ENCODE data around the gene AKAP9.
"Not testable (repeated sequence)": the region's sequence is repeated elsewhere in the genome, so short reads cannot be mapped to it uniquely, and the experiment has no call there.

The AKAP9 gene

DNA sequence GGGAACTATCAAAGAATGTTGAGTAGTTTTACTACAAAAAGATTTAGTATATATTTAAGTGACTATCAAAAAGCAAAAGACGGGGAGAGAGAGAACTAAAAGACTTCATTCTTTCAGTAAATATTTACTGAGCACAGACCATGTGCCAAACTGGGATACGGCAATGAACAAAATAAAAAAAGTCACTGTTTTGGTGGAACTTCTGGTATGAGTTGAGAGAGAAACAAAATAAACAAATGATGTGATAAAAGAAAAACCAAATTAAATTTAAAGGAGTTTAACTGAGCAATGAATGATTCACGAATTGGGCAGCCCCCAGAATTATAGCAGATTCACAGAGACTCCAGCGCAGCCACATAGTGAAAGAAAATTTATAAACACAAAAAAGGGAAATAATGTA, 17.8 kb upstream of the AKAP9 start:
- Mint-ChIP-seq H3K27me3 (ENCODE audit: low read depth) (peaks cover 25% of the 10 kb centered on the region), H3K36me3 (ENCODE audit: low read depth) (no peaks in the 10 kb centered on the region), H3K4me3 (no peak overlapping the region), H3K9me3 (no peaks in the 10 kb centered on the region), H3K4me1 (ENCODE audit: low read depth) (no peaks in the 10 kb centered on the region), H3K27ac (no peak overlapping the region)

DNA sequence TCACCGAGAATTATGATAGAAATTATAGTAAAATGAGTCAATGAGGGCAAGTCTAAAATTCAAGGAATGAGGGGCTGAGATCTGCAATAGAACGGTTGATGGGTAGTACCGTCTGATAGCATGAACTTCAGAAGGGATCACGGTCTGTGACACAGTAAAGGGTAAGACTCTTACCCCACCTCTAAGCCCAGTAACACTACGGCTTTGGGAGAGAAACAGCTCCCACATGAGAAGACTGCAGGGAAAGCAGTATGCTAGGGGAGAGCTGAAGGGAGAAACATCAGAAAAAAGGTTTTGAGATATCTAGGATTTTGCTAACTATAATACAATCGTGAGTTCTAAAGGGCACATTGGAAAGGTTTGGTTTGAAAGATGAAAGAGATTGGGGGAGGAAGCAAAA, 12.8 kb upstream of the AKAP9 start:
- Mint-ChIP-seq H3K4me1 (ENCODE audit: low read depth) (no peaks in the 10 kb centered on the region), H3K27me3 (ENCODE audit: low read depth) (peaks cover 22% of the 10 kb centered on the region), H3K27ac (no peak overlapping the region), H3K4me3 (no peak overlapping the region), H3K9me3 (no peaks in the 10 kb centered on the region), H3K36me3 (ENCODE audit: low read depth) (no peaks in the 10 kb centered on the region)

DNA sequence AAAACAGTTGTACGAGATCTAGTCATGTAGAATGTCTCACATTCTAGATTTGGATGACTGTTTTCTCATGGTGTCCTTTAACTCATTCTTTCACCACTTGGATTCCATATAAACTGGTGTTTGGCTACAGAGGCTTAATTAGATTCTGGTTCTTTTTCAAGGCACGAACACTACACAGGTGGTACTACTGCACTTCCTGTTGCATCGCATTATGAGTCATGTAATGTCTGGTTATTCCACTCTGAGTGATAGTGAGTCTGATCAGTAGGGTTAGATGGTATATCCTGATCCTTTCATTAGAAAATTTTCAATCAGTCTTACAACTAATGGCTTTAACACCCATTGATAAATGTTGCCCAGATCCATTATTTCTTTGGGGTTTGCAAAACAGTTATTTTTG, 11.2 kb upstream of the AKAP9 start:
- H3K27ac Mint-ChIP-seq = no peak overlapping the region
- H3K4me1 Mint-ChIP-seq (ENCODE audit: low read depth) = no peaks in the 10 kb centered on the region
- H3K27me3 Mint-ChIP-seq (ENCODE audit: low read depth) = peaks cover 31% of the 10 kb centered on the region
- no peaks in the 10 kb centered on the region for H3K36me3 Mint-ChIP-seq (ENCODE audit: low read depth)
- no peak overlapping the region for H3K4me3 Mint-ChIP-seq
- H3K9me3 Mint-ChIP-seq = no peaks in the 10 kb centered on the region

DNA sequence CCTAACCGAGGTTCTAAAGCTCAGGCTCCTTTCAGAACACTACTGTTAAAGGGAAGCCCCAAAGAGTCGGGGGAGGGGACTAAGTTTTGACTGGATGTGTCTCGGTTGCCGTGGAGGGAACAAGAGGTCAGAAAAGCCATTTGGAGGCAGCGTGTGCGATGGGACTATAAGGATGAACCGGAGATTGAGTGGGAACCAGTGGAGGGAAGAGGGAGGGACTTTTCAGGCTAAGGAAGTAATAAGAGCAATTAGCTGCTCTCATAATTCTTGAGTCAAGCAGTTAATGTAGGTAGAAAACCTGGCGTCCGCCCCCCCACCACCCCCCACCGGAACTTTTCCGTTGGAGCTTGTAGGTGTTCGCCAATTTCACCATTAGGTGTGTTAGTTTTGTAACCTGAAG, 491 bp upstream of the AKAP9 start:
- H3K4me1 Mint-ChIP-seq (ENCODE audit: low read depth) = peaks cover 22% of the 10 kb centered on the region
- peak overlapping the region; percentile 94 for H3K4me3 Mint-ChIP-seq
- H3K27me3 Mint-ChIP-seq (ENCODE audit: low read depth) = peaks cover 3% of the 10 kb centered on the region
- H3K9me3 Mint-ChIP-seq = no peaks in the 10 kb centered on the region
- peak overlapping the region; percentile 95 for H3K27ac Mint-ChIP-seq
- H3K36me3 Mint-ChIP-seq (ENCODE audit: low read depth) = peaks cover 3% of the 10 kb centered on the region

DNA sequence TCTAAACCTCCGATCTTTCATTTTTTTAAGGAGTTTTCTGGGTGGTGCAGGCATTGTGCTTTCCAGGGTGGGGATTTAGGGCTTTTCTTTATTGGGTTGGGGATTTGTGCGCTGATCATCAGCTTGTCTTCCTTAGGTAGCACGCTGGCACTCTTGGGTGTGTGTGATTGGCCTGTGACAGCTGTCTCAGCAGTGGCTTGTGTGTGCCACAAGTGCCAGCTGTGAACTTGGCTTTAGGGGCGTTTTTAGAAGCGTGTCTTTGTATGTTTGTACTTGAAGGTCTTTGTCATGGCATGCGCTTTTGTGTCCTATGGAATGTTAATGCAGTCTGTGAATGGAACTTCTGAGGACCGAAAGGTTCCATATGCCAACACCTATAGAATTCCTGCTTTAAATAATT, 788 bp downstream of the AKAP9 start:
- Mint-ChIP-seq H3K9me3 (no peaks in the 10 kb centered on the region), H3K4me3 (peak overlapping the region; percentile 94), H3K27me3 (ENCODE audit: low read depth) (peaks cover 3% of the 10 kb centered on the region), H3K27ac (peak overlapping the region; percentile 93), H3K36me3 (ENCODE audit: low read depth) (peaks cover 3% of the 10 kb centered on the region), H3K4me1 (ENCODE audit: low read depth) (peaks cover 23% of the 10 kb centered on the region)

DNA sequence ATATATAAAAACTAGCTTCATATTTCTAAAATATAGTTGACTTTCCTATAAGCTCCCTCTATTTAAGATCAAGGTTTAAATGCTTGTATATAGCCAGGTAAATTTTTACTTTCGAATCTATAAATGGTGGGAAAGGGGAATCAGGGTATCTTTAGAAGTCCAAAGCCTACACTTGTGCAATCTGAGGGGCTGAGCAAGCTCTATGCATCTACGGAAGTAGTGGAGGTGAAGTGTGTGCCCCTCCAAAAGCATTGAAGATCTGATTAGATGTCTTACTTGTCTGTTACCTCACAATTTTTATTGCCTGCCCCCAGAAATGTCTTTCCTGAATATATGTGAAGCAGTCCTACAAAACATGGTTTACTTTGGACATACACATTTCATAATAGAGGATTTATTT, 1.6 kb downstream of the AKAP9 start:
- peaks cover 25% of the 10 kb centered on the region for H3K4me1 Mint-ChIP-seq (ENCODE audit: low read depth)
- H3K27me3 Mint-ChIP-seq (ENCODE audit: low read depth) = peaks cover 3% of the 10 kb centered on the region
- H3K36me3 Mint-ChIP-seq (ENCODE audit: low read depth) = peaks cover 6% of the 10 kb centered on the region
- peak overlapping the region; percentile 94 for H3K4me3 Mint-ChIP-seq
- H3K27ac Mint-ChIP-seq = peak overlapping the region; percentile 93
- H3K9me3 Mint-ChIP-seq = no peaks in the 10 kb centered on the region

DNA sequence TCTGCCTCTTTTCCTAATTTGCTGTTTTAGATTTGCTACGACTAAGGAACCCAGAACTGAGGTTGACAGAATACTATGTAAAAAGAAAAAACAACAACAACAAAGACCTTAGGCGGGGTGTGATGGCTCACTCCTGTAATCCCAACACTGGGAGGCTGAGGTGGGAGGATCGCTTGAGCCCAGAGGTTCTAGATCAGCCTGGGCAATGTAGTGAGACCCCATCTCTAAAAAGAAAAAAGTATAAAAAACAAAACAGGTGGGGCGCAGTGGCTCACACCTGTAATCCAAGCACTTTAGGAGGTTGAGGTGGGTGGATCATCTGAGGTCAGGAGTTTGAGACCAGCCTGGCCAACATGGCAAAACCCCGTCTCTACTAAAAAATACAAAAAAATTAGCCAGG, 4.3 kb downstream of the AKAP9 start:
- not testable (repeated sequence) for H3K9me3 Mint-ChIP-seq; H3K27ac Mint-ChIP-seq; H3K36me3 Mint-ChIP-seq (ENCODE audit: low read depth); H3K4me3 Mint-ChIP-seq; H3K27me3 Mint-ChIP-seq (ENCODE audit: low read depth)
- peaks cover 25% of the 10 kb centered on the region for H3K4me1 Mint-ChIP-seq (ENCODE audit: low read depth)

DNA sequence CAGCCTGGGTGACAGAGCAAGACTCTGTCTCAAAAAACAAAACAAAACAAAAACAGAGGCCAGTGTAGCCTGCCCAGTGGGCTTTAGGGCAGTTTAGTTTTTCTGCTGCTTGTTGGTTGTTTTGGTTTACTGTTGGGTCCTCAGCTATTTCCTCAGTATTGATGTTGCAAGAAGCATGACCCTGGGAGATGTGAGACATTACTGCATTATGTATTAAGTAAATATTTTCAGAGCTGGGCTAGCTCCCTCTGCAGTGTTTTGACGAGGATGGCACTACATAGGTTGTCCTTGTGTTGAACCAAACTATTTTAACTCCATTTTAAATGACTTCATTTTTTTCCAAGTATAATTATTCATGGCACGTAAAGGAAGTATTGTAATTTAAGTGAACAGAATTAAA, 4.8 kb downstream of the AKAP9 start:
- H3K36me3 Mint-ChIP-seq (ENCODE audit: low read depth) = peaks cover 9% of the 10 kb centered on the region
- peak overlapping the region; percentile 24 for H3K27ac Mint-ChIP-seq
- no peaks in the 10 kb centered on the region for H3K27me3 Mint-ChIP-seq (ENCODE audit: low read depth)
- H3K9me3 Mint-ChIP-seq = no peaks in the 10 kb centered on the region
- H3K4me1 Mint-ChIP-seq (ENCODE audit: low read depth) = peaks cover 22% of the 10 kb centered on the region
- no peak overlapping the region for H3K4me3 Mint-ChIP-seq

DNA sequence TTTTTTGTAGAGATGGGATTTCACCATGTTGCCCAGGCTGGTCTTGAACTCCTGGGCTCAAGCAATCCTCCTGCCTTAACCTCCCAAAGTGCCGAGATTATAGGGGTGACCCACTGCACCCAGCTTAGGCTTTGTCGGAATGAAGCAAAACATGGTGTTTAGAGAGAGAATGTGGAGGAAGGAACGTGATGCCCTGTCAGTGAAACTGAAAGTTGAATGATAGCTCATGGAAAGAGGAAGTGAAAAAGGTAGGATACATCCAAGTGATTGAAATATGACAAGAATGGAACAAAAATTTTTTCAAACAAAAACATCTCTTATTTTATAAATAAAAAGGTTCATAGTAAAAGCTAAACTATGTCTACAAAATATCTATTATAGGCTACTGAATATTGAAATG, 5.9 kb downstream of the AKAP9 start:
- Mint-ChIP-seq H3K36me3 (ENCODE audit: low read depth) (peaks cover 6% of the 10 kb centered on the region), H3K4me3 (no peak overlapping the region), H3K27ac (no peak overlapping the region), H3K4me1 (ENCODE audit: low read depth) (peaks cover 19% of the 10 kb centered on the region), H3K27me3 (ENCODE audit: low read depth) (no peaks in the 10 kb centered on the region), H3K9me3 (no peaks in the 10 kb centered on the region)

DNA sequence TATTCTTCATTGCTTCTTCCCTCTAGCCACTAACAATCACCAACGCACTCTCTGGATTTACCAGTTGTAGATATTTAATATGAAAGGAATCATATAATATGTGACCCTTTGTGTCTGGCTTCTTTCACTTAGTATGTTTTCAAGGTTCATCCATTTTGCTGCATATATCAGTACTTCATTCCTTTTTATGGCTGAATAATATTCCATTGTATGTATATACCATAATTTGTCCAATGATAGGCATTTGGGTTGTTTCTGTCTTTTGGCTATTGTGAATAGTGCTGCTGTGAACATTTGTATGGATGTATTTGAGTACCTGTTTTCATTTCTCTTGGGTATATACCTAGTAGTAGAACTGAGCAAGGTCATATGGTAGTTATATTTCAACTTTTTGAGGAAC, 7.3 kb downstream of the AKAP9 start:
- Mint-ChIP-seq H3K9me3 (no peaks in the 10 kb centered on the region), H3K27me3 (ENCODE audit: low read depth) (no peaks in the 10 kb centered on the region), H3K27ac (no peak overlapping the region), H3K4me3 (no peak overlapping the region), H3K36me3 (ENCODE audit: low read depth) (peaks cover 6% of the 10 kb centered on the region), H3K4me1 (ENCODE audit: low read depth) (peaks cover 11% of the 10 kb centered on the region)

DNA sequence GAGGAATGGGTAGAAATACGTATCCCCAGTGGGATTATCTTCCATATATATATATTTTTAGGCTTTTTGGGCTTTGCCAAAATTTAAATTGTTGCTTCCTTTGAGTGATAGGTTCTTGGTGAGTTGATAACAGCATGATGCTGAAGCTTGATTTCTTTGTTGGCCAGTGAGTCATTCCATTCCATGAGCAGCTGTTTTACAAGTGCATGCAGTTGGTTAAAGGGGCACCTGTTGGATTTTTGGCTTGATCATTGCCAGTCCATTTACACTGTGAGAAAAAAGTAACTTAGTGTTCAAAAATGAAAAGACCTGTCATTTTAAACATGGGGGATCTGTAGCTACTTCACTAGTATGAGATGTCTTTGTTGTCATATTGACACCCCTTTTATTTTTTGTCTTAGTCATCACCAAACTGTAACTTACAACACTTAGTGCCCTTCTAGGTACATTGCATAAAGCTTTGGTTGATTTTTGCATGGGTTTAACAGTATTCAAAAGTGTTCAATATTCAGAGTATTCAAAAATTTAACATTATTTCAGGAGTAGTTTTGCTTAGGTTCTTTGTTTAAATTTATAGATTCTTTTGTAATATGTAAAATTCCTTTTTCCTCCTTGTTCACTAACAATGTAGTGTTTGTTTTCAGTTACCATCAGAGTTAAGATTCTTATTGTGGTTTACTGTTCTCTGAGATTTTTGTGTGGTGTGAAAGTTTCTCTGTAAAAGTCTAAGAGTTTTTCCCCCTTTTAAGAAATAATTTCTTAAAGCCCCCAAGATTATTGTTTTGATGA, 8.8 kb downstream of the AKAP9 start:
- no peak overlapping the region for H3K4me3 Mint-ChIP-seq
- H3K27me3 Mint-ChIP-seq (ENCODE audit: low read depth) = no peaks in the 10 kb centered on the region
- no peaks in the 10 kb centered on the region for H3K9me3 Mint-ChIP-seq
- no peak overlapping the region for H3K27ac Mint-ChIP-seq
- peaks cover 6% of the 10 kb centered on the region for H3K36me3 Mint-ChIP-seq (ENCODE audit: low read depth)
- H3K4me1 Mint-ChIP-seq (ENCODE audit: low read depth) = peaks cover 12% of the 10 kb centered on the region

DNA sequence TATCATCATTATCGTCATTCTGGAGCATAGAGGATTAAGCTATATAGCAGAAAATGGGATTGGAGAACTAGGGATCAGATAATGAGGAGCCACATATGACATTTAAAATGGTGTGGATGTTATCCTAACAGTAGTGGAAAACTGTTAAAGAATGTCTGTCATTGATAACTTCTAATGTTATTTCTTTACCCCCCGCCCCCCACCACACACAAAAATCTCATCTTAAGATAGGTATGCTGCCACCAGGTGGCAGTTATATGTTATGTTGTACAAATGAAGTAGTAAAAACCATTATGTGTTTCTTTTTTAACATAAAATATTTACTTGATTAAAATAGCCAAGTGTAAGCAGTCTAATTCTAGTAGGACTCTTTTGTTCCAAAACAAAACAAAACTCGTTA, 13.0 kb downstream of the AKAP9 start:
- Mint-ChIP-seq H3K27me3 (ENCODE audit: low read depth) (no peaks in the 10 kb centered on the region), H3K4me3 (no peak overlapping the region), H3K9me3 (no peaks in the 10 kb centered on the region), H3K4me1 (ENCODE audit: low read depth) (peaks cover 9% of the 10 kb centered on the region), H3K36me3 (ENCODE audit: low read depth) (no peaks in the 10 kb centered on the region), H3K27ac (no peak overlapping the region)

DNA sequence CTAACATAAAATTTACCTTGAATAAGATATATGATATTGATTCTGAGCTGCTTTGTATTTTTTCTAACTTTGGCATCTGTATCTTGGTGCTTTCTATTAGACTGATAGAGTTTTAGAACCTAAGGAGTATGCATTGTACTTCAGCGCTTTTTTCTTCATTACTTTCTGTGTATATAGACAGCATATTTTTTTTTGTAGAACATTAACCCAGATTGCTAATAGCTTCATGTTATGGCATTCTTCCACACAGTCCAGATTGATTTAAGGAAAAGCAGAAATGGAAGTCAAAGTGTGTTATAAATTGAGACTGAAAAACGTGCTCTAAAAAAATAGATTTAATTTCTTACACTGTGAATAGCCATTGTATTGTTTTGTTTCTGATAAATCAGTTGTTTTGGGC, 15.8 kb downstream of the AKAP9 start:
- not testable (repeated sequence) for H3K36me3 Mint-ChIP-seq (ENCODE audit: low read depth); H3K4me1 Mint-ChIP-seq (ENCODE audit: low read depth); H3K9me3 Mint-ChIP-seq

DNA sequence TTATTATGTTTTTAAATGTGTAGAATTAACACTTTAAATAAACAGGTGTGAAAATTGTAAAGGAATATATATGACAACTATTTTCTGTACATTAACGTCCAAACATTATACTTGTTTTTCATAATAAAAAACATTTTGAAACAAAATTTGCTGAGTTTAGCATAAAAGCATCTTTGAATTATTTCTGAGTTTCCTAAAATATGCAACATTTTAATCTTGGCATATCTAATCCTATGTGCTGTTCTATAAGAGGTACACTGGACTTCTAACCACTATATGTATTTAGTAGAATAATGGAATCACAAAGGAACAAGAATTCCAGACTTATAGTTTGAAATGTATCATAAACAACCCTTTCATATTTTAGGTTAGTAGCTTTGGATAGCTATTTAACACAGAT, 16.6 kb downstream of the AKAP9 start:
- Mint-ChIP-seq H3K4me1 (ENCODE audit: low read depth) (peaks cover 3% of the 10 kb centered on the region), H3K36me3 (ENCODE audit: low read depth) (no peaks in the 10 kb centered on the region), H3K9me3 (no peaks in the 10 kb centered on the region), H3K4me3 (no peak overlapping the region), H3K27ac (no peak overlapping the region), H3K27me3 (ENCODE audit: low read depth) (no peaks in the 10 kb centered on the region)

More for the DNA sequence above, 15.8 kb downstream of the AKAP9 start:
- not testable (repeated sequence) for H3K4me3 Mint-ChIP-seq; H3K27ac Mint-ChIP-seq; H3K27me3 Mint-ChIP-seq (ENCODE audit: low read depth)

DNA sequence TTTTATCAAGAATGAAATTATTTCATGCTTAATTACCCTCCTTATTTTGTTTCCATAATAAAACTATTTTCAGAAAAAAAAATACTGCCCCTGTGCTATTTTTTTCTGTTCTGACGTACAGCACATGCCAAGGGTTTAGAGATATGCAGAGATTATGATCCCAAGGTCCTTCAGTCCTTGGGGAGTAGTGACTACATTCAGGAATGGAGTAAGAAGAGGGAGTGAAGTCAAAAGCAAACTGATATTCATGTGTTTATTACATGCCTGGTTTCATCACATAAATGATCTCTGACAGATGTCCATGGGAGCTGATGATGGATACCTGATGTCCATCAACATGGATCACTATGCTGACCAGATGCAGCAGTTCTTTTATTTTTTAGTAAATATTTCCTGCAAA, 17.2 kb downstream of the AKAP9 start:
- H3K36me3 Mint-ChIP-seq (ENCODE audit: low read depth) = no peaks in the 10 kb centered on the region
- no peak overlapping the region for H3K4me3 Mint-ChIP-seq
- H3K27me3 Mint-ChIP-seq (ENCODE audit: low read depth) = no peaks in the 10 kb centered on the region
- H3K9me3 Mint-ChIP-seq = no peaks in the 10 kb centered on the region
- peaks cover 2% of the 10 kb centered on the region for H3K4me1 Mint-ChIP-seq (ENCODE audit: low read depth)
- H3K27ac Mint-ChIP-seq = no peak overlapping the region

DNA sequence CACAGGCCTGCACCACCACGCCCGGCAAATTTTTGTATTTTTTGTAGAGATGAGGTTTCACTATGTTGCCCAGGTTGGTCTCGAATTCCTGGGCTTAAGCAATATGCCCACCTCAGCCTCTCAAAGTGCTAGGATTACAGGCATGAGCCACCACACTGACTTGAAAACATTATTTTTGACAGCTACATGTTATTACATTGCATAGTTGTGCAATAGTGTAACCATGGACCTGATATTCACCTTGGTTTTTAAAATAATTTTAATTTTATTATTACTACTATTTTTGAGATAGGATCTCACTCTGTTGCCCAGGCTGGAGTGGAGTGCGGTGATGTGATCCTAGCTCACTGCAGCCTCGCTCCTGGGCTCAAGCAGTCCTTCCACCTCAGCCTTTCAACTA, 18.4 kb downstream of the AKAP9 start:
- Mint-ChIP-seq H3K4me1 (ENCODE audit: low read depth) (no peaks in the 10 kb centered on the region), H3K27me3 (ENCODE audit: low read depth) (no peaks in the 10 kb centered on the region), H3K4me3 (no peak overlapping the region), H3K27ac (no peak overlapping the region), H3K36me3 (ENCODE audit: low read depth) (no peaks in the 10 kb centered on the region), H3K9me3 (no peaks in the 10 kb centered on the region)
